Esophagus muscularis mucosa (tissue), 4 donors: ENCODE results near the gene RNF19B. TPM values are rescaled to one million over a fixed set of nuclear protein-coding genes. Genes with fewer than 3 reads are reported as not detected.

Experiments
- DNase-seq: peaks from one replicate; pipeline ENCODE4 v3.0.0-alpha.2; 2017; ENCODE audit errors: extremely low spot score
- H3K27ac ChIP-seq, 4 donors: fragments of 200-600 bp; sonication (generic); replicated peaks in 1 of 4; 1 replicate in 3 of 4; 2 replicates in 1 of 4; pipeline ENCODE4 v1.5.1; 2016 to 2019; ENCODE audit warnings: mild to moderate bottlenecking in 1 of 4
- H3K27me3 ChIP-seq, 4 donors: fragments of 200-600 bp; sonication (generic); one replicate each; pipeline versions ENCODE4 v1.5.1 to v1.6.0; 2016 to 2019
- H3K36me3 ChIP-seq, 4 donors: fragments of 200-600 bp; sonication (generic); one replicate each; pipeline ENCODE4 v1.5.1; 2016 to 2019
- H3K4me1 ChIP-seq, 4 donors: fragments of 200-600 bp; sonication (generic); one replicate each; pipeline ENCODE4 v1.5.1; 2016 to 2019
- H3K4me3 ChIP-seq, 4 donors: fragments of 200-600 bp; sonication (generic); 1 replicate in 2 of 4; 2 replicates in 2 of 4; pipeline ENCODE4 v1.5.1; 2016 to 2019; ENCODE audit warnings: mild to moderate bottlenecking in 4 of 4, moderate library complexity in 1 of 4
- H3K9me3 ChIP-seq, 4 donors: fragments of 200-600 bp; sonication (generic); 1 replicate in 3 of 4; 2 replicates in 1 of 4; pipeline ENCODE4 v1.5.1; 2016 to 2019
- EP300 ChIP-seq: sonication (generic); formaldehyde crosslinking; IDR thresholded peaks from one replicate; pipeline ENCODE4 v1.6.1; 2017; ENCODE audit warnings: antibody characterized with exemption
- POLR2A ChIP-seq: fragments of 450-650 bp; IDR thresholded peaks from one replicate; pipeline ENCODE4 v1.6.1; 2017; ENCODE audit warnings: antibody characterized with exemption, moderate library complexity, mild to moderate bottlenecking, low read depth
- POLR2AphosphoS5 ChIP-seq, 2 donors: sonication (generic); formaldehyde crosslinking; IDR thresholded peaks; one replicate each; pipeline ENCODE4 v1.6.1; 2017; ENCODE audit warnings: antibody characterized with exemption in 2 of 2
- WGBS: methylation state at CpG from one replicate; pipeline ENCODE4 v1.1.5; 2018; 5-methylcytosine and 5-hydroxymethylcytosine counted together
- intact Hi-C: fragments of 100-400 bp; cut with DNase I; formaldehyde crosslinking; loops from one replicate; pipeline ENCODE4 v1.15.1; 2023
- total RNA-seq, 4 donors: library from RNA; depleted of rRNA; stranded (reverse); fragments of >200 nt; gene quantifications; one replicate each; pipeline versions ENCODE4 v1.1.0 to v1.2.1, GENCODE V29; 2016
- TF ChIP-seq, protein P1 (sequence below), 3 experiments: fragments of 200-600 bp in 2 of 3; fragments of 450-650 bp in 1 of 3; sonication (generic) in 2 of 3; IDR thresholded peaks; one replicate each; pipeline ENCODE4 v1.5.1; 2017 to 2019; ENCODE audit warnings: antibody characterized with exemption in 3 of 3, mild to moderate bottlenecking in 2 of 3, moderate library complexity in 1 of 3

Gene RNF19B
- total RNA-seq, 4 donors from 2014 or later = 16.2 to 32.3 (median 22.7) TPM

DNA sequence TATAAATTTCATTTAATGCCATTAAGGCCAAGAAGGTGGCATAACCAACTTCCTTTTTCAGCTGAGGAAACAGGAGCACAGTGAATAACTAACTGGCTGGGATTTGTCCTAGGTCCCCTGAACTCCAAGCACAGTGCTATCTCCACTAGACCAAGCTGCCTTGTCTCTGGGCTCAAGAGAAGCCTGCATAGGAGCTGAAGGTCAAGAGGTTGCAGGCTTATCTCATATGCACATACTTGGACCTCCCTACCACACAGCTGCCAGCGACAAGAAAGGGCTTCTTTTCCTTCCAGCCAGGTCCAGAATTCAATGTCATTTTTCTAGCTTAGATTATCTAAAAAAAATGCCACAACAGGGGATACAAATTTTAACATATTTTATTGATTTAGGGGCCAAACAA is 45.0 kb upstream of the RNF19B start:
- no peak overlapping the region for H3K4me3 ChIP-seq
- no peak for TF ChIP-seq POLR2A
- TF ChIP-seq, protein P1, sequence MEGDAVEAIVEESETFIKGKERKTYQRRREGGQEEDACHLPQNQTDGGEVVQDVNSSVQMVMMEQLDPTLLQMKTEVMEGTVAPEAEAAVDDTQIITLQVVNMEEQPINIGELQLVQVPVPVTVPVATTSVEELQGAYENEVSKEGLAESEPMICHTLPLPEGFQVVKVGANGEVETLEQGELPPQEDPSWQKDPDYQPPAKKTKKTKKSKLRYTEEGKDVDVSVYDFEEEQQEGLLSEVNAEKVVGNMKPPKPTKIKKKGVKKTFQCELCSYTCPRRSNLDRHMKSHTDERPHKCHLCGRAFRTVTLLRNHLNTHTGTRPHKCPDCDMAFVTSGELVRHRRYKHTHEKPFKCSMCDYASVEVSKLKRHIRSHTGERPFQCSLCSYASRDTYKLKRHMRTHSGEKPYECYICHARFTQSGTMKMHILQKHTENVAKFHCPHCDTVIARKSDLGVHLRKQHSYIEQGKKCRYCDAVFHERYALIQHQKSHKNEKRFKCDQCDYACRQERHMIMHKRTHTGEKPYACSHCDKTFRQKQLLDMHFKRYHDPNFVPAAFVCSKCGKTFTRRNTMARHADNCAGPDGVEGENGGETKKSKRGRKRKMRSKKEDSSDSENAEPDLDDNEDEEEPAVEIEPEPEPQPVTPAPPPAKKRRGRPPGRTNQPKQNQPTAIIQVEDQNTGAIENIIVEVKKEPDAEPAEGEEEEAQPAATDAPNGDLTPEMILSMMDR (IDR thresholded peaks at IDR 0.05) = no peak
- TF ChIP-seq POLR2AphosphoS5 (IDR thresholded peaks at IDR 0.05) = no peak
- TF ChIP-seq EP300 = no peak
- no peak for DNase-seq
- no peak overlapping the region for H3K27ac ChIP-seq
- intact Hi-C loops = loop anchor here (5.0 kb wide), 2 partner anchors 42 to 72 kb away; no protein-coding TSS in a partner anchor
- no peaks in the 10 kb centered on the region for H3K9me3 ChIP-seq
- peaks cover 7 to 46% (median 34%) of the 10 kb centered on the region in 4 donors for H3K36me3 ChIP-seq
- peaks cover 39 to 68% (median 46%) of the 10 kb centered on the region in 4 donors for H3K4me1 ChIP-seq
- H3K27me3 ChIP-seq = no peaks in the 10 kb centered on the region
- 70% methylated on average over 1 of the region's 1 CpG for WGBS

DNA sequence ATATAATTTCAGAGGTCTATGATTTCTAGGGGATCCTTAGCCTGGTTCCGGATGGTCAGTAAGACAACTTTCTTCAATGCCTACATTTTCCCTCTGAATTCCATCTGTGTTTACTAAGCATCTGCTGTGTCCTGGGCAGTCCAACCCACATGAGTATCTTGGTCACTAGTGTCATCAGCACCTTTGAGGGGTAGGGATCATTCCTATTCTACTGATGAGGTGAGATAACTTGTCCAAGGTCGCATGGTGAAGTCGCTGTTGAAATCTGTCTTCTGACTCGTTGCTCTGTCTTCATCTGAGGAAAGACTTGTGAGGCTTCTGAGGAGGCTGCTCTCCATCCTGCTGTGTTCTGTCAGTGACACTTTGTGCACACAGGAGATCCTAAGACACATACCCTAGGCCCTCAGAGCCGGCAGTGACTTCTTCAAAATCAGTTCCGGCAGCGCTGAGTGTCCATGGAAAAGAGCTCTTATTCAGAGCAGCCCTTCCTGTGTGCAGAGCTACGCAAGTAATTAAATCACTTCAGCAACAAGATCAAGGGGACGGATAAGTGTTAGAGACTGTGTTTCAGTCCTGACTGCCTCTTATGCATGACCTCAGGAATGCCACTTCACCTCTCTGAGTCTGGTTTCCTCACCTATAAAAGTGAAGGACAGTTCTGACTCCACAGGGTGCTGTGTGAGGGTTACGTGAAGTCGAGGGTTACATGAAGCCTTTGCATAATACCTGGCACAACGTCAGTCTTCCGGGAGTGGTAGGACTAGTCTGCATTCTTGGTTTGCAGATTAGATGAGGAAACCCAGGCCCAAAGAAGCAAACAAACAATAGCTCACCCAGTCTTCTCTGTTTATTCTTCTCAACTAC is 43.7 kb upstream of the RNF19B start:
- H3K27me3 ChIP-seq = no peaks in the 10 kb centered on the region
- DNase-seq = no peak
- 88% methylated on average over 13 of the region's 13 CpGs for WGBS
- intact Hi-C loops = loop anchor here (5.0 kb wide), 2 partner anchors 41 to 71 kb away; no protein-coding TSS in a partner anchor
- no peaks in the 10 kb centered on the region for H3K9me3 ChIP-seq
- peaks cover 7 to 34% (median 21%) of the 10 kb centered on the region in 4 donors for H3K36me3 ChIP-seq
- H3K4me1 ChIP-seq = peaks cover 45 to 68% (median 48%) of the 10 kb centered on the region in 4 donors
- TF ChIP-seq POLR2A = no peak
- TF ChIP-seq POLR2AphosphoS5 (IDR thresholded peaks at IDR 0.05) = no peak
- TF ChIP-seq, protein P1 (IDR thresholded peaks at IDR 0.05) = no peak
- no peak for TF ChIP-seq EP300
- peak overlapping the region in 1 of 4 donors; percentile 8 for H3K27ac ChIP-seq
- H3K4me3 ChIP-seq = no peak overlapping the region

DNA sequence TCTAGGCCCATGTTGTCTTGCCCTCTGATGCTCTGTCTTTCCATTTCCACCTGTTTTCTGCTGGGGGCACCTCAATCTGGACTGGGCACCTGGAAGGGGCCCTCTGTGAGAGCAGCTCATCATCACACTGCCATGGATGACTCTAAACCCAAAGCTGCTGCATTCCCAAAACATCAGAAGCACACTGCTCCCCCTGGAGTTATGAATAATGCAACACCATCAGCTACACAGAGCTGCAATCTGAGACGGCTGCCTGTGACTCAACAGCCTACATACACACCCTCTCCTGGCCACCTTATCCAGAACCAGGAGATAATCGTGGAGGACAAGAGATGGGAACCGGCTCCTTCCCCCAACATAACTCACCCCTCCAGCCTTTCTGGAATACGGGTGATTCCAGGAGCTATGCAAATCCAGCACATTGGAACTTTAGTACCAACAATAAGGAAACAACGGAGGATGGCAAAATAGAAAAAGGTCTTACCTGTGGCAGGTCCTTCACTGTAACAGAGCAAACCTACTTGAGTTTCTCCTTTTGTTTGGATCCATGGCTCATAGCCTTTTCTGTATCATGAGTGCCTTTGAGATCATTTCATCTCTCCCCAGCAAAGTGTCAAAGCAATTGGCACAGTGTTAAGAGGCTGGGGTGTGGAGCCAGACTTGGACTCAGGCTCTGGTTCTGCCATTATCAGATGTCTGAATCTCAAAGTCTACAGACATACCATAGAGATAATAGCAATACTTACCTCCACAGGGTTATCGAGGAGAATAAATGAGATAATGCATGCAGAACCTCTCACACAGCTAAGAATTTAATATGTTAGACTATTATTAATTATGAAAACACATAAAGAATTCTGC is 42.8 kb upstream of the RNF19B start:
- 60% methylated on average over 6 of the region's 6 CpGs for WGBS
- H3K27me3 ChIP-seq = no peaks in the 10 kb centered on the region
- H3K4me3 ChIP-seq = no peak overlapping the region
- TF ChIP-seq POLR2AphosphoS5 (IDR thresholded peaks at IDR 0.05) (peak; percentile 11 to 44), POLR2A (no peak), EP300 (no peak)
- TF ChIP-seq, protein P1 (IDR thresholded peaks at IDR 0.05) = peak; percentile 37 to 44 (median 40)
- H3K9me3 ChIP-seq = no peaks in the 10 kb centered on the region
- H3K36me3 ChIP-seq = peaks cover 7 to 25% (median 13%) of the 10 kb centered on the region in 4 donors
- H3K4me1 ChIP-seq = peaks cover 41 to 65% (median 43%) of the 10 kb centered on the region in 4 donors
- intact Hi-C loops = loop anchor here (5.0 kb wide), 2 partner anchors 40 to 70 kb away; no protein-coding TSS in a partner anchor
- peak overlapping the region in 1 of 4 donors; percentile 8 for H3K27ac ChIP-seq
- DNase-seq = no peak

DNA sequence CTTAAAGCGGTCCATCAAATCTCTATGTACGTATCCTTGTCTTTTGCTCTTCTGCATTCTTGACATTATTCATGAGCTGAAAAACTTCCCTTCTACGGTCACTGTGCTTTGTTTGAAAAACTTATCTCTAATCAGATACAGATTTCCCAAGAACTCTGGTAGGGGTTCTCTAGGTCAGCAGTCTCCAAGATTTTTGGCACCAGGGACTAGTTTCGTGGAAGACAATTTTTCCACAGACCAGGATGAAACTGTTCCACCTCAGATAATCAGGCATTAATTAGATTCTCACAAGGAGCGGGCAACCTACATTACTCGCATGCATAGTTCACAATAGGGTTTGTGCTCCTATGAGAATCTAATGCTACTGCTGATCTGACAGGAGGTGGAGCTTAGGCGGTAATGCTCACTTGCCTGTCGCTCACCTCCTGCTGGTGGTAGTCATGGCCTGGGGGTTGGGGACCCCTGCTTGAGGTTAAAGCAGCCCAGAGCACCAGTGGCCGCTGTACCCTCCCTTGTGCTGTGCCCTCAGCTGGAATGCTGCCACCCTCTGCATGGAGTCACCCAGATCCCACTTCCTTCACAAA is 41.3 kb upstream of the RNF19B start:
- Histone ChIP-seq H3K27ac (no peak overlapping the region), H3K9me3 (no peaks in the 10 kb centered on the region), H3K27me3 (no peaks in the 10 kb centered on the region), H3K4me3 (no peak overlapping the region), H3K4me1 (peaks cover 26 to 50% (median 28%) of the 10 kb centered on the region in 4 donors), H3K36me3 (peaks cover 7 to 22% (median 10%) of the 10 kb centered on the region in 4 donors)
- 86% methylated on average over 9 of the region's 9 CpGs for WGBS
- no peak for DNase-seq
- TF ChIP-seq, protein P1 (IDR thresholded peaks at IDR 0.05) = no peak
- TF ChIP-seq POLR2AphosphoS5 (IDR thresholded peaks at IDR 0.05) = no peak
- no peak for TF ChIP-seq POLR2A
- no peak for TF ChIP-seq EP300
- intact Hi-C loops = loop anchor here (5.0 kb wide), 2 partner anchors 39 to 69 kb away; no protein-coding TSS in a partner anchor
